SK-N-SH (cell line): ENCODE data around the gene AOAH. TPM values are rescaled to one million over a fixed set of nuclear protein-coding genes. Genes with fewer than 3 reads are reported as not detected.

Experiments
- CTCF ChIA-PET: fragments of 300-600, 350-600 bp; formaldehyde crosslinking; extraction: SDS; loops from one replicate; lab custom pipeline; 2021; lab: Yijun Ruan, JAX
- POLR2A ChIA-PET: fragments of 350-600 bp; sonication (Branson Sonifier 250); formaldehyde crosslinking; extraction: SDS; loops from one replicate; lab custom pipeline; 2020; ENCODE audit warnings: antibody characterized with exemption, inconsistent platforms; lab: Yijun Ruan, JAX
- DNase-seq: peaks from one replicate; pipeline ENCODE4 v3.0.0; 2012
- H2AFZ ChIP-seq: fragments of 200-600 bp; sonication (generic); 2 replicates; pipeline ENCODE4 v1.8.1; 2016; ENCODE audit warnings: antibody characterized with exemption, mild to moderate bottlenecking, low read depth
- H3F3A ChIP-seq: fragments of 200-600 bp; sonication (generic); replicated peaks from 2 replicates; pipeline ENCODE3; 2016; ENCODE audit warnings: antibody characterized with exemption, mild to moderate bottlenecking; ENCODE audit not compliant: insufficient read depth
- H3K27ac ChIP-seq, 2 experiments: fragments of 200-500 bp in 1 of 2; fragments of 200-600 bp in 1 of 2; sonication (Bioruptor generic) in 1 of 2; sonication (generic), shearing (Covaris generic) in 1 of 2; 2 replicates each; pipeline versions ENCODE4 v1.5.1 to v1.6.1; 2014 to 2016; ENCODE audit warnings: low read depth in 2 of 2, inconsistent platforms in 1 of 2, low read length in 1 of 2, mild to moderate bottlenecking in 1 of 2, mixed read lengths in 1 of 2
- H3K27me3 ChIP-seq: fragments of 200-600 bp; sonication (generic), shearing (Covaris generic); 2 replicates; pipeline ENCODE4 v1.6.1; 2016; ENCODE audit warnings: mixed run types; ENCODE audit not compliant: insufficient read depth
- H3K36me3 ChIP-seq, 2 experiments: fragments of 200-500 bp in 1 of 2; fragments of 200-600 bp in 1 of 2; sonication (Bioruptor generic) in 1 of 2; sonication (generic) in 1 of 2; replicated peaks in 1 of 2; 2 replicates each; pipeline versions ENCODE3 to v1.5.1; 2014 to 2016; ENCODE audit warnings: low read length in 1 of 2, mild to moderate bottlenecking in 1 of 2; ENCODE audit not compliant: insufficient read depth in 2 of 2, control insufficient read depth in 1 of 2
- H3K4me1 ChIP-seq, 2 experiments: fragments of 200-500 bp in 1 of 2; fragments of 200-600 bp in 1 of 2; sonication (Bioruptor generic) in 1 of 2; sonication (generic), shearing (Covaris generic) in 1 of 2; 2 replicates each; pipeline versions ENCODE4 v1.5.1 to v1.6.1; 2014 to 2016; ENCODE audit warnings: low read depth in 1 of 2, low read length in 1 of 2, mixed run types in 1 of 2; ENCODE audit not compliant: insufficient read depth in 2 of 2, control insufficient read depth in 1 of 2
- H3K4me2 ChIP-seq: fragments of 200-600 bp; sonication (generic), shearing (Covaris generic); 2 replicates; pipeline ENCODE4 v1.6.1; 2017; ENCODE audit warnings: mixed run types
- H3K4me3 ChIP-seq, 2 experiments: fragments of 200-500 bp in 1 of 2; fragments of 200-600 bp in 1 of 2; sonication (Bioruptor generic) in 1 of 2; sonication (generic), shearing (Covaris generic) in 1 of 2; 2 replicates each; pipeline versions ENCODE4 v1.5.1 to v1.8.1; 2014 to 2016; ENCODE audit warnings: low read depth in 2 of 2, inconsistent platforms in 1 of 2, low read length in 1 of 2, mild to moderate bottlenecking in 1 of 2, mixed read lengths in 1 of 2, moderate library complexity in 1 of 2
- H3K79me2 ChIP-seq: fragments of 200-600 bp; sonication (generic); 2 replicates; pipeline ENCODE4 v1.8.1; 2017; ENCODE audit warnings: mild to moderate bottlenecking; ENCODE audit not compliant: insufficient read depth
- H3K9ac ChIP-seq: fragments of 200-600 bp; sonication (generic); 2 replicates; pipeline ENCODE4 v1.6.1; 2017; ENCODE audit warnings: mixed run types
- H3K9me2 ChIP-seq: fragments of 200-600 bp; sonication (generic); 2 replicates; pipeline ENCODE4 v1.6.1; 2017; ENCODE audit warnings: mixed run types
- H3K9me3 ChIP-seq: fragments of 200-600 bp; sonication (generic); 2 replicates; pipeline ENCODE4 v1.6.1; 2017; ENCODE audit warnings: mixed run types, mild to moderate bottlenecking, moderate library complexity
- H4K20me1 ChIP-seq: fragments of 200-600 bp; sonication (generic); 2 replicates; pipeline ENCODE4 v1.6.1; 2017; ENCODE audit warnings: mild to moderate bottlenecking, mixed run types; ENCODE audit not compliant: insufficient read depth
- ELF1 ChIP-seq: IDR thresholded peaks from 2 replicates; pipeline ENCODE4 v1.4.0; 2012
- EP300 ChIP-seq, 2 experiments: IDR thresholded peaks; 2 replicates each; pipeline versions ENCODE4 v1.4.0 to v1.6.1; 2012; ENCODE audit warnings: borderline replicate concordance in 1 of 2, low read depth in 1 of 2, low read length in 1 of 2
- FOSL2 ChIP-seq: IDR thresholded peaks from 2 replicates; pipeline ENCODE4 v1.4.0; 2012; ENCODE audit warnings: low read depth, mild to moderate bottlenecking, moderate library complexity, borderline replicate concordance
- FOXM1 ChIP-seq: IDR thresholded peaks from 2 replicates; pipeline ENCODE4 v1.4.0; 2012; ENCODE audit warnings: low read depth, mild to moderate bottlenecking
- GATA2 ChIP-seq: sonication (generic); formaldehyde crosslinking; IDR thresholded peaks from 2 replicates; pipeline ENCODE4 v1.5.0; 2020; ENCODE audit warnings: mild to moderate bottlenecking, missing genetic modification reagents
- MEF2A ChIP-seq: IDR thresholded peaks from 2 replicates; pipeline ENCODE4 v1.4.0; 2012; ENCODE audit warnings: low read depth, borderline replicate concordance
- MXI1 ChIP-seq: IDR thresholded peaks from 2 replicates; pipeline ENCODE4 v1.6.1; 2012; ENCODE audit warnings: mild to moderate bottlenecking, low read depth, low read length, improper control_type of control experiment
- RAD21 ChIP-seq: IDR thresholded peaks from 2 replicates; pipeline ENCODE4 v1.6.1; 2012; ENCODE audit warnings: mild to moderate bottlenecking, low read length
- REST ChIP-seq: IDR thresholded peaks from 2 replicates; pipeline ENCODE4 v1.6.1; 2012; ENCODE audit warnings: mild to moderate bottlenecking, low read depth, low read length, moderate library complexity
- RXRA ChIP-seq: IDR thresholded peaks from 2 replicates; pipeline ENCODE4 v1.4.0; 2012; ENCODE audit warnings: low read depth, mild to moderate bottlenecking, borderline replicate concordance
- SIN3A ChIP-seq: IDR thresholded peaks from 2 replicates; pipeline ENCODE4 v1.6.1; 2012; ENCODE audit warnings: low read depth, mild to moderate bottlenecking, low read length, moderate library complexity, borderline replicate concordance
- SMC3 ChIP-seq: IDR thresholded peaks from 2 replicates; pipeline ENCODE4 v1.6.1; 2012; ENCODE audit warnings: low read depth, low read length, improper control_type of control experiment
- USF2 ChIP-seq: fragments of 150-350 bp; IDR thresholded peaks from 2 replicates; pipeline ENCODE4 v1.6.1; 2017; ENCODE audit warnings: antibody characterized with exemption, low read length, low read depth, borderline replicate concordance
- YY1 ChIP-seq: IDR thresholded peaks from 2 replicates; pipeline ENCODE4 v1.4.0; 2012; ENCODE audit warnings: low read depth, mild to moderate bottlenecking
- WGBS: methylation state at CpG from one replicate; pipeline ENCODE4 v1.1.6; 2017; ENCODE audit warnings: low lambda C conversion rate; 5-methylcytosine and 5-hydroxymethylcytosine counted together
- polyA plus RNA-seq, 3 experiments: library from polyadenylated mRNA; depleted of rRNA; stranded (reverse); fragments of >200 nt; gene quantifications; 2 replicates each; pipeline ENCODE4 v1.2.3, GENCODE V29; 2012

AOAH gene
- polyA plus RNA-seq, 1 of the 3 experiments (the other 2 are of a cell fraction), result not detected

GRCh38 chr7:36730046-36730445 is 5.8 kb upstream of the AOAH start:
- no peaks in the 10 kb centered on the region; a peak in 1 of 4 replicates for H3K4me1 ChIP-seq

GRCh38 chr7:36728143-36728542 is 3.8 kb upstream of the AOAH start:
- H3K36me3 ChIP-seq, result no peaks in the 10 kb centered on the region
- H3K27me3 ChIP-seq, result no peaks in the 10 kb centered on the region
- H3K4me1 ChIP-seq, result no peaks in the 10 kb centered on the region; a peak in 1 of 4 replicates
- H3F3A ChIP-seq, result no peaks in the 10 kb centered on the region
- H2AFZ ChIP-seq, result no peak overlapping the region
- H3K9ac ChIP-seq, result no peak overlapping the region
- H3K27ac ChIP-seq, result no peak overlapping the region
- TF ChIP-seq RXRA, result no peak
- TF ChIP-seq ELF1, result no peak
- no peak for TF ChIP-seq FOSL2
- H3K4me3 ChIP-seq, result no peak overlapping the region
- H3K4me2 ChIP-seq, result no peak overlapping the region
- H4K20me1 ChIP-seq, result no peaks in the 10 kb centered on the region
- CTCF ChIA-PET, result interaction anchor here (1.0 kb wide), 1 partner anchor 7 kb away, joined by 3 read pairs; no protein-coding TSS in a partner anchor
- H3K9me3 ChIP-seq, result no peaks in the 10 kb centered on the region
- DNase-seq, result no peak
- POLR2A ChIA-PET, result no interaction called here
- 23% methylated on average over 2 of the region's 2 CpGs for WGBS
- no peaks in the 10 kb centered on the region for H3K79me2 ChIP-seq
- no peaks in the 10 kb centered on the region for H3K9me2 ChIP-seq

More at GRCh38 chr7:36730046-36730445, 5.8 kb upstream of the AOAH start:
- ChIA-PET POLR2A (no interaction called here), CTCF (interaction anchor here (1.6 kb wide), 1 partner anchor 256 kb away, joined by 4 read pairs; no protein-coding TSS in a partner anchor)
- Histone ChIP-seq H3K9ac (no peak overlapping the region), H3K4me2 (no peak overlapping the region), H3K27ac (no peak overlapping the region), H4K20me1 (no peaks in the 10 kb centered on the region), H3K79me2 (no peaks in the 10 kb centered on the region), H3K4me3 (no peak overlapping the region), H3K27me3 (no peaks in the 10 kb centered on the region), H3K36me3 (no peaks in the 10 kb centered on the region), H3K9me3 (no peaks in the 10 kb centered on the region), H2AFZ (no peak overlapping the region), H3K9me2 (no peaks in the 10 kb centered on the region), H3F3A (no peaks in the 10 kb centered on the region)
- no peak for DNase-seq
- no peak for TF ChIP-seq GATA2
- 34% methylated on average over 2 of the region's 2 CpGs for WGBS

DNA sequence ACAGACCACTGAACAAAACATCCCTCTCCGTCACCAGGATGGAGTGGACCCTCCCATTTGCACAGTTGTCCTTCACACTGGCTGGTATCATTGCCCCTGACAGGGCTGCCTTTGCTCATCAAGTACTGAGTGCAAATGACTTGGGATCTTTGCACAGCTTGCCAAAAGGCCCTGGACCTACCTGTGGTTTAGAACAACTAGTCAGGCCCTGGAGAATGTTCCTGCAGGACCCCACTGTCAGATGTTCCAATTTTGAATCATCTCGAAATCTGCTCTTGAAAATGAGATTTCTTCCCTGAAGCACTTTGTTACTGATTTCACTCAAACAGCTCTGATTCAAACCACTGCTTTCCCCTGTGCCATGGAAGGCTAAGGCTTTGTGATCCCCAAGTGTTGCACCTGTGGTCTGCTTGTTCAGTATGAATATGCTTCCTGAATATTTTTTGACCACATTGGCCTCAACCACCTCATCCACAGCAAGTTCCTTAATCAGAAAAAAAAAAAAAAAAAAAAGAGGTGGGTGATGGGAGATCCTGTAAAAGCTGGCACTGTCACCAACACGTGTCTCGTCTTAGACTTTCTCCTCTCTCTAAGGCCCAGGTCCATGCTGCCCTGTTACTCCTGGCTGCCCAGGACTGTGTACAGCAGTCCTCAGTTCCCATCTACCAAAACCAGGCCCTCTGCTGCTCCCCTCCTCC is 2.7 kb upstream of the AOAH start:
- CTCF ChIA-PET, result interaction anchor here (1.0 kb wide), 1 partner anchor 9 kb away, joined by 3 read pairs; no protein-coding TSS in a partner anchor
- no peaks in the 10 kb centered on the region; a peak in 1 of 4 replicates for H3K4me1 ChIP-seq
- H3K27ac ChIP-seq, result no peak overlapping the region
- H4K20me1 ChIP-seq, result no peaks in the 10 kb centered on the region
- H3K4me2 ChIP-seq, result no peak overlapping the region
- H3F3A ChIP-seq, result no peaks in the 10 kb centered on the region
- H3K4me3 ChIP-seq, result no peak overlapping the region
- no peak overlapping the region for H3K9ac ChIP-seq
- no peak overlapping the region for H2AFZ ChIP-seq
- no peaks in the 10 kb centered on the region for H3K9me2 ChIP-seq
- H3K36me3 ChIP-seq, result no peaks in the 10 kb centered on the region
- H3K9me3 ChIP-seq, result no peaks in the 10 kb centered on the region
- DNase-seq, result no peak
- POLR2A ChIA-PET, result interaction anchor here (0.6 kb wide), 1 partner anchor 345 kb away, joined by 3 read pairs; no protein-coding TSS in a partner anchor
- 30% methylated on average over 4 of the region's 4 CpGs for WGBS
- no peaks in the 10 kb centered on the region for H3K79me2 ChIP-seq
- no peak for TF ChIP-seq EP300 (IDR thresholded peaks at IDR 0.05; ENCODE audit: borderline replicate concordance in 1 of 2, low read depth in 1 of 2, low read length in 1 of 2)
- no peak for TF ChIP-seq MEF2A
- no peak for TF ChIP-seq USF2
- TF ChIP-seq REST, result no peak
- no peak for TF ChIP-seq RAD21
- TF ChIP-seq SMC3, result no peak
- no peak for TF ChIP-seq SIN3A
- TF ChIP-seq YY1, result no peak
- TF ChIP-seq FOXM1, result no peak
- TF ChIP-seq MXI1, result no peak
- TF ChIP-seq, all 33 proteins: peak for 0
- H3K27me3 ChIP-seq, result no peaks in the 10 kb centered on the region
